Ovary (tissue), 3 donors: ENCODE results near the gene TMPRSS12.

Experiments used
- CTCF ChIP-seq, 3 donors: fragments of 450-650 bp in 2 of 3; fragments of 200-600 bp in 1 of 3; IDR thresholded peaks; one replicate each; pipeline versions ENCODE4 v1.5.1 to v1.8.0; 2016 to 2022; ENCODE audit warnings: antibody characterized with exemption in 3 of 3, mild to moderate bottlenecking in 1 of 3
- EP300 ChIP-seq: sonication (generic); formaldehyde crosslinking; IDR thresholded peaks from one replicate; pipeline ENCODE4 v1.6.1; 2017; ENCODE audit warnings: antibody characterized with exemption
- POLR2A ChIP-seq: fragments of 450-650 bp; IDR thresholded peaks from one replicate; pipeline ENCODE4 v1.6.1; 2017; ENCODE audit warnings: antibody characterized with exemption, mild to moderate bottlenecking, moderate library complexity
- donor health status: DM: no; HTN: no; CAD: no.

- no peak for TF ChIP-seq CTCF (IDR thresholded peaks at IDR 0.05)
- TF ChIP-seq POLR2A, result no peak
- no peak for TF ChIP-seq EP300
These were observed 59.0 kb downstream of the TMPRSS12 start for GRCh38 chr12:50901685-50902113.
